AG04450 (cell line): ENCODE results near the gene E4F1. TPM values are rescaled to one million over a fixed set of nuclear protein-coding genes. Genes with fewer than 3 reads are reported as not detected.

Source experiments
- CTCF ChIA-PET: fragments of 300-600, 350-600 bp; formaldehyde crosslinking; extraction: SDS; loops from one replicate; lab custom pipeline; 2022; ENCODE audit warnings: antibody characterized with exemption, inconsistent platforms; lab: Charles Lee
- POLR2A ChIA-PET: fragments of 350-600 bp; formaldehyde crosslinking; extraction: SDS; loops from one replicate; lab custom pipeline; 2021; ENCODE audit warnings: antibody characterized with exemption, inconsistent platforms; lab: Yijun Ruan, JAX
- DNase-seq: peaks from one replicate; pipeline ENCODE4 v3.0.0-alpha.2; 2011; ENCODE audit warnings: low read depth, low spot score
- H3K27ac ChIP-seq: one replicate; pipeline ENCODE4 v1.5.1; 2012; ENCODE audit warnings: low read depth, low read length, control low read depth
- H3K27me3 ChIP-seq: one replicate; pipeline ENCODE4 v1.6.0; 2012; ENCODE audit warnings: low read length; ENCODE audit not compliant: control insufficient read depth, insufficient read depth
- H3K4me3 ChIP-seq: 2 replicates; pipeline ENCODE4 v1.5.1; 2011; ENCODE audit warnings: mild to moderate bottlenecking, low read depth, low read length, control low read depth
- H3K9me3 ChIP-seq: 2 replicates; pipeline ENCODE4 v1.5.1; 2012; ENCODE audit warnings: low read length; ENCODE audit not compliant: control insufficient read depth, insufficient read depth
- polyA plus RNA-seq: library from polyadenylated mRNA; depleted of rRNA; stranded (reverse); fragments of >200 nt; gene quantifications from 2 replicates; pipeline ENCODE4 v1.2.3, GENCODE V29; 2011
- TF ChIP-seq, protein P1 (sequence below): IDR thresholded peaks from 2 replicates; pipeline ENCODE4 v1.5.1; 2011; ENCODE audit warnings: low read depth, low read length, control low read depth, inconsistent platforms

E4F1 gene
- polyA plus RNA-seq, 1 experiment = 8.5 TPM

DNA sequence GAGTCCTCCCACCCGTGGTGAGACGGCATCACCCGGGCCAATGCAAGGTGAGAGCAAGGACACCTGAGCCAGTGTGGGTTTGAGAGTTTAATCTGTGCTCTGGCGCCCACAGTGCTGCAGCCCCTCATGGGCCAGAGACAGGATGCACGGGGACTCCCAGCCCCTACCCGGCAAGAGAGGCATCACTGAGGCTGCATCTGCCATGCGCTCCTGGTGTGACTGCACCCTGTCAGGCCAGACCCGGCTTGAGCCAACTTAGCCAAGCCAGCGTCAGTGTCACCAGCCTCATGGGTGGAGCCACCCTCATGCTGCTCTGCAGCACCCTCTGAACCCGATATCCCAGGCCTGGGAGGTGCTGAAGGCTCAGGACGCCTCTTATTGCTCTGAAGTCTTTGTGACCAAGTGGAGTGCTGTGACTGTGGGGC lies 11.5 kb upstream of the E4F1 start:
- POLR2A ChIA-PET = interaction anchor here (0.7 kb wide), 1 partner anchor 289 kb away, joined by 4 read pairs; no protein-coding TSS in a partner anchor
- H3K27ac ChIP-seq = no peak overlapping the region
- CTCF ChIA-PET = no interaction called here

DNA sequence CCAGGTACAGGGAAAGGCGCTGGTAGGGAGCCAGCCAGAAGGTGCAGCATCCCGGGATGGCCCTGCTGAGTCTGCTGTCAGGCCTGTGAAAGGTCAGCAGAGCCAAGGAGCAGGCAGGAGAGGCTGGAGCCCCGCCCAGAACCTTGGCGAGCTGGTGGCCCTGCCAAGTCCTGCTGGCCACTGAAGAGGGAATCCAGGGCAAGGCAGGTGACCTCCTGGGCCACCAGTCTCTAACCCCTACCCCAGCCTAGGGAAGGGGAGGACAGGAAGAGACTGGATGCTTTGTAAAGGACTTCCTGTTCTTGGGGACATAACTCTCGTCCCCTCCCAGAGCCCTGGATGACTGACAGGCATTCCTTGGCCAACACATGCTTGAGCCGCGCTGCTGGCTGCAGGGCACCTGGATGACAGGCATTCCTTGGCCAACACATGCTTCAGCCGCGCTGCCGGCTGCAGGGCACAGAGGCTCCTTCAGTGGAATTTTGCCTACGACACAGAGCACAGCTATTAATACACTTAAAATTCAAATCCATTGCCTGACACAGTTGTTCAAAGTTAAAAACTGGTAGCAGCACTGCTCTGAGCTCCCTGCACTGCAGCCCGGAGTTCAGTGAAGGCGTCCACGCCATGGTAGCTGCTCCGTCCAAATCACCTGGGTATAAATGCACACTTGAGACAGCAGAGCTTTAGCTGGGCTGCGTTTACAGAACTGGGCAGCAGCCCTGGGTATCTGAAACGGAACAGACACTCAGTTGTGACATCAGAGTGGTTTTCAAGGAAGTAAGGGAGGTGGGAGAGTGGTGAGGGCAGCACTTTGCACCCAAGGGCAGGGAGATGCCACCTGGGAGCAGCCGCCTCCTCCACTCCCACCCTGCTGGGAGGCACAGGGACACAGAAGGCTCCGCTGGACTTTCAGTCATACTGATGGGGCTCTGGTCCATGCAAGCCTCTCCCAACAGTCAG lies 10.7 kb upstream of the E4F1 start:
- no peaks in the 10 kb centered on the region; the same call in 1 of the 2 replicates for H3K9me3 ChIP-seq
- POLR2A ChIA-PET = interaction anchor here (1.1 kb wide), 1 partner anchor 57 kb away, joined by 3 read pairs; the partner anchor contains the start of gene TRAF7
- H3K27ac ChIP-seq = no peak overlapping the region
- CTCF ChIA-PET = no interaction called here
- H3K27me3 ChIP-seq = no peaks in the 10 kb centered on the region
- no peak for DNase-seq
- H3K4me3 ChIP-seq = peak overlapping the region; percentile 67
- TF ChIP-seq, protein P1, sequence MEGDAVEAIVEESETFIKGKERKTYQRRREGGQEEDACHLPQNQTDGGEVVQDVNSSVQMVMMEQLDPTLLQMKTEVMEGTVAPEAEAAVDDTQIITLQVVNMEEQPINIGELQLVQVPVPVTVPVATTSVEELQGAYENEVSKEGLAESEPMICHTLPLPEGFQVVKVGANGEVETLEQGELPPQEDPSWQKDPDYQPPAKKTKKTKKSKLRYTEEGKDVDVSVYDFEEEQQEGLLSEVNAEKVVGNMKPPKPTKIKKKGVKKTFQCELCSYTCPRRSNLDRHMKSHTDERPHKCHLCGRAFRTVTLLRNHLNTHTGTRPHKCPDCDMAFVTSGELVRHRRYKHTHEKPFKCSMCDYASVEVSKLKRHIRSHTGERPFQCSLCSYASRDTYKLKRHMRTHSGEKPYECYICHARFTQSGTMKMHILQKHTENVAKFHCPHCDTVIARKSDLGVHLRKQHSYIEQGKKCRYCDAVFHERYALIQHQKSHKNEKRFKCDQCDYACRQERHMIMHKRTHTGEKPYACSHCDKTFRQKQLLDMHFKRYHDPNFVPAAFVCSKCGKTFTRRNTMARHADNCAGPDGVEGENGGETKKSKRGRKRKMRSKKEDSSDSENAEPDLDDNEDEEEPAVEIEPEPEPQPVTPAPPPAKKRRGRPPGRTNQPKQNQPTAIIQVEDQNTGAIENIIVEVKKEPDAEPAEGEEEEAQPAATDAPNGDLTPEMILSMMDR = no peak

More for the DNA sequence above, 11.5 kb upstream of the E4F1 start:
- TF ChIP-seq, protein P1 = no peak
- Histone ChIP-seq H3K9me3 (no peaks in the 10 kb centered on the region; the same call in 1 of the 2 replicates), H3K27me3 (no peaks in the 10 kb centered on the region), H3K4me3 (no peak overlapping the region)
- no peak for DNase-seq

DNA sequence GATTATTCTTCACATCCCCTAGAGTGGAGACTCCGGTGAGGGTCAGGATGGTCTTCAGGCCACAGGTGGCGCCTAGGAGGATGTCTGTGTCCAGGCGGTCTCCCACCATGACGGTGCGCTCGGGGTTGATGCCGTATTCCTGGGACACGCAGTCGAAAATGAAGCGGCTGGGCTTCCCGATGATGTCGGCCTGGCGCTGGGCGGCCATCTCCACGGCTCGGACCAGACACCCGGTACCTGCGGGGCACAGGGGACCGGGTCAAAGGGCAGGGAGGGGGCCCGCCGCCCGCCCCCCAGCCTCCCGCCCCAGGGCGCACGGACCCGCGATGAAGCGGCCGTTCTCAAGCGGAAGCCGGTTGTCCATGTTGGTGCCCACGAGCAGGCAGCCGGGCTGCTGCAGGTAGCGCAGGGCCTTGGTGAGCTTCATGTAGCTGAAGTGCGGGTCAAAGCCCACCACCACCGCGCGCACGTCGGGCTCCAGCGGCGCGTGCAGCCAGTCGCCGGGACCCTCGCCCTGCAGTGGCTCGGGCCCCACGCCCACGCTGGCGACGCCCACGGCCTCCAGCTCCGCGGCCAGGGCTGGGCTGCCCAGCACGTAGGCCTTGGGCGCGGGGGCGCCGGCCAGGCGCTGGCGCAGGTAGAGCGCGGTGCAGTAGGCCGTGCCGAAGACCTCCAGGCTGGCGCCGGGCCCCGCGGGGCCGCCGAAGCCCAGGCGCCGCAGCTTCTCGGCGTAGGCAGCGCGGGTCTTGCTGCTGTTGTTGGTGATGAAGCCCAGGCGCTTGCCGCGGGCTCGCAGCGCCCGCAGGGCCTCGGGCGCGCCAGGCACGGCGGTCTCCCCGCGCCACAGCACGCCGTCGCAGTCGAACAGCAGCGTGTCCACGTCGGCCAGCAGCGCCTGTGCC lies 9.3 kb upstream of the E4F1 start:
- no peak for DNase-seq
- TF ChIP-seq, protein P1 = no peak
- ChIA-PET POLR2A (interaction anchor here (0.6 to 1.7 kb wide), 8 partner anchors 8 to 318 kb away, joined by 3 to 27 read pairs (median 4); partner anchors contain the start of gene TRAF7), CTCF (no interaction called here)
- no peaks in the 10 kb centered on the region; the same call in 1 of the 2 replicates for H3K9me3 ChIP-seq
- H3K4me3 ChIP-seq = peak overlapping the region; percentile 67
- no peak overlapping the region for H3K27ac ChIP-seq
- no peaks in the 10 kb centered on the region for H3K27me3 ChIP-seq

DNA sequence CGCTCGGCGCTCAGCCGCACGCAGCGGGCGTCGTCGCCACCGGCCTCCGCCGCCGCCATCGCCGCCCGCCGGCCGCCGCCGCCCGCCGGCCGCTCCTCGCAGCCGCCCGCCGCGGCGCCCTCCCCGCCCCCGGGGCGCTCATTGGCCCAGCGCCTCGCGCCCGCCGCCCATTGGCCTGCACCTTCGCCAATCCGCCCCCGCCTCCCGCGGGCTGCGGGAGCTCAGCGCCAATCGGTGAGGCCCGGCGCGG lies 8.7 kb upstream of the E4F1 start, which contains the start of gene PGP:
TSS of gene PGP (minus strand) at position 122 of the 250 bp plus-strand sequence. CDS start at position 59, 63 bp downstream.
- TF ChIP-seq, protein P1 = no peak
- H3K4me3 ChIP-seq = peak within 1 kb of the TSS; percentile 77
- ChIA-PET POLR2A (interaction anchor here (0.6 to 1.7 kb wide), 7 partner anchors 8 to 318 kb away, joined by 3 to 27 read pairs (median 3); partner anchors contain the start of gene TRAF7), CTCF (no interaction called here)
- H3K27ac ChIP-seq = peak within 1 kb of the TSS; percentile 87
- DNase-seq = no peak
- no peaks in the 10 kb centered on the region for H3K9me3 ChIP-seq
- H3K27me3 ChIP-seq = no peaks in the 10 kb centered on the region
